GM12878 (cell line): ENCODE measurements around the gene ANKRD11. TPM values are rescaled to one million over a fixed set of nuclear protein-coding genes. Genes with fewer than 3 reads are reported as not detected.

Experiments
- ATF7 ChIP-seq: fragments of 450-650 bp; IDR thresholded peaks from 2 replicates; pipeline ENCODE4 v1.6.1; 2016; ENCODE audit warnings: low read depth, mild to moderate bottlenecking
- CBX3 ChIP-seq: fragments of 200-600 bp; sonication (generic); IDR thresholded peaks from 2 replicates; pipeline ENCODE4 v1.6.1; 2016; ENCODE audit warnings: low read depth, borderline replicate concordance
- CREM ChIP-seq: IDR thresholded peaks from 2 replicates; pipeline ENCODE4 v1.6.1; 2014; ENCODE audit warnings: antibody characterized with exemption, low read depth
- EED ChIP-seq: sonication (generic); IDR thresholded peaks from 2 replicates; pipeline ENCODE4 v1.6.1; 2016; ENCODE audit warnings: antibody characterized with exemption, low read depth
- ETV6 ChIP-seq, 2 experiments: fragments of 450-650 bp in 1 of 2; IDR thresholded peaks in 1 of 2; conservative IDR thresholded peaks in 1 of 2; 2 replicates each; pipeline ENCODE4 v1.6.1; 2014; ENCODE audit warnings: antibody characterized with exemption in 1 of 2, borderline replicate concordance in 1 of 2, low read depth in 1 of 2, mild to moderate bottlenecking in 1 of 2, moderate library complexity in 1 of 2
- EZH2 ChIP-seq: IDR thresholded peaks from 2 replicates; pipeline ENCODE4 v1.6.1; 2012; ENCODE audit warnings: low read depth, mild to moderate bottlenecking, control low read depth, inconsistent platforms, low read length, borderline replicate concordance; ENCODE audit not compliant: control insufficient read depth
- HCFC1 ChIP-seq: fragments of 150-350 bp; IDR thresholded peaks from 2 replicates; pipeline ENCODE4 v1.6.1; 2014; ENCODE audit warnings: low read length
- HDAC2 ChIP-seq: fragments of 200-600 bp; sonication (generic); IDR thresholded peaks from 2 replicates; pipeline ENCODE4 v1.6.1; 2017
- HDGF ChIP-seq: fragments of 450-650 bp; IDR thresholded peaks from 2 replicates; pipeline ENCODE4 v1.6.1; 2016; ENCODE audit warnings: antibody characterized with exemption
- IKZF2 ChIP-seq, 2 experiments: fragments of 450-650 bp; IDR thresholded peaks; 2 replicates each; pipeline ENCODE4 v1.6.1; 2017; ENCODE audit warnings: mild to moderate bottlenecking in 2 of 2, moderate library complexity in 2 of 2
- IRF4 ChIP-seq: IDR thresholded peaks from 2 replicates; pipeline ENCODE4 v1.6.1; 2011; ENCODE audit warnings: low read depth, low read length
- LARP7 ChIP-seq: fragments of 450-650 bp; IDR thresholded peaks from 2 replicates; pipeline ENCODE4 v1.6.1; 2017; ENCODE audit warnings: mild to moderate bottlenecking
- MEF2A ChIP-seq: IDR thresholded peaks from 2 replicates; pipeline ENCODE4 v1.6.1; 2011; ENCODE audit warnings: low read depth, mild to moderate bottlenecking, low read length, moderate library complexity; ENCODE audit not compliant: insufficient read depth
- MEF2B ChIP-seq: fragments of 450-650 bp; IDR thresholded peaks from 2 replicates; pipeline ENCODE4 v1.6.1; 2018; ENCODE audit warnings: mild to moderate bottlenecking, moderate library complexity; ENCODE audit not compliant: partially characterized antibody, poor library complexity, severe bottlenecking
- MLLT1 ChIP-seq: fragments of 450-650 bp; IDR thresholded peaks from 2 replicates; pipeline ENCODE4 v1.6.1; 2016; ENCODE audit warnings: mild to moderate bottlenecking
- MYB ChIP-seq: fragments of 150-350 bp; IDR thresholded peaks from 2 replicates; pipeline ENCODE4 v1.6.1; 2014; ENCODE audit warnings: mild to moderate bottlenecking, low read depth, low read length, borderline replicate concordance
- NBN ChIP-seq: fragments of 450-650 bp; IDR thresholded peaks from 2 replicates; pipeline ENCODE4 v1.6.1; 2016
- NFIC ChIP-seq: IDR thresholded peaks from 2 replicates; pipeline ENCODE4 v1.6.1; 2012; ENCODE audit warnings: low read depth, mild to moderate bottlenecking, inconsistent platforms, low read length, moderate library complexity
- NRF1 ChIP-seq: conservative IDR thresholded peaks from 2 replicates; pipeline ENCODE4 v1.6.1; 2011; ENCODE audit warnings: mild to moderate bottlenecking, low read depth, low read length, improper control_type of control experiment
- POLR2A ChIP-seq: IDR thresholded peaks from 2 replicates; pipeline ENCODE4 v1.6.1; 2011; ENCODE audit warnings: low read depth, mild to moderate bottlenecking, low read length
- RUNX3 ChIP-seq: IDR thresholded peaks from 2 replicates; pipeline ENCODE4 v1.6.1; 2012; ENCODE audit warnings: low read length, inconsistent platforms
- SMARCA5 ChIP-seq: fragments of 450-650 bp; IDR thresholded peaks from 2 replicates; pipeline ENCODE4 v1.6.1; 2017; ENCODE audit warnings: mild to moderate bottlenecking
- SPI1 ChIP-seq: IDR thresholded peaks from 2 replicates; pipeline ENCODE4 v1.6.1; 2011; ENCODE audit warnings: low read depth, mild to moderate bottlenecking, low read length, moderate library complexity, borderline replicate concordance; ENCODE audit not compliant: insufficient read depth
- ZSCAN29 ChIP-seq: fragments of 450-650 bp; IDR thresholded peaks from 2 replicates; pipeline ENCODE4 v1.6.1; 2017; ENCODE audit warnings: mild to moderate bottlenecking, moderate library complexity
- polyA plus RNA-seq, 11 experiments: library from polyadenylated mRNA; depleted of rRNA in 4 of 11; unstranded in 6 of 11; stranded (reverse) in 5 of 11; fragments of >200 nt; fragmentation: Nextera tagmentation in 4 of 11; fragmentation: Illumina TruSeq in 1 of 11; extraction: Ambion mirVana in 4 of 11; extraction: Trizol in 1 of 11; gene quantifications; 1 replicate in 1 of 11; 2 replicates in 10 of 11; pipeline versions ENCODE4 v1.2.1 to v1.2.3, GENCODE V29; 2011 to 2016; ENCODE audit warnings: inconsistent platforms in 2 of 11, missing spikeins in 2 of 11, low read depth in 1 of 11
- total RNA-seq, 4 experiments: library from RNA; depleted of rRNA in 3 of 4; stranded (reverse); fragments of >200 nt in 3 of 4; fragmentation: Illumina TruSeq in 1 of 4; extraction: Trizol in 1 of 4; gene quantifications; 2 replicates each; pipeline versions ENCODE4 v1.2.1 to v1.2.3, GENCODE V29; 2013 to 2021
- TF ChIP-seq, protein P1 (sequence below): fragments of 450-650 bp; IDR thresholded peaks from 2 replicates; pipeline ENCODE4 v1.6.1; 2017; ENCODE audit warnings: borderline replicate concordance
- TF ChIP-seq, protein P2 (sequence below): fragments of 450-650 bp; IDR thresholded peaks from 2 replicates; pipeline ENCODE4 v1.6.1; 2017; ENCODE audit warnings: mild to moderate bottlenecking
- TF ChIP-seq, protein P3 (sequence below): fragments of 450-650 bp; IDR thresholded peaks from 2 replicates; pipeline ENCODE4 v1.6.1; 2016; ENCODE audit warnings: mild to moderate bottlenecking

The ANKRD11 gene
- total and polyA plus RNA-seq, 10 of the 15 experiments (the other 5 are each of a cell fraction or from before 2014, with no cell fraction given) = 5.1 to 103 (median 27.4) TPM

DNA sequence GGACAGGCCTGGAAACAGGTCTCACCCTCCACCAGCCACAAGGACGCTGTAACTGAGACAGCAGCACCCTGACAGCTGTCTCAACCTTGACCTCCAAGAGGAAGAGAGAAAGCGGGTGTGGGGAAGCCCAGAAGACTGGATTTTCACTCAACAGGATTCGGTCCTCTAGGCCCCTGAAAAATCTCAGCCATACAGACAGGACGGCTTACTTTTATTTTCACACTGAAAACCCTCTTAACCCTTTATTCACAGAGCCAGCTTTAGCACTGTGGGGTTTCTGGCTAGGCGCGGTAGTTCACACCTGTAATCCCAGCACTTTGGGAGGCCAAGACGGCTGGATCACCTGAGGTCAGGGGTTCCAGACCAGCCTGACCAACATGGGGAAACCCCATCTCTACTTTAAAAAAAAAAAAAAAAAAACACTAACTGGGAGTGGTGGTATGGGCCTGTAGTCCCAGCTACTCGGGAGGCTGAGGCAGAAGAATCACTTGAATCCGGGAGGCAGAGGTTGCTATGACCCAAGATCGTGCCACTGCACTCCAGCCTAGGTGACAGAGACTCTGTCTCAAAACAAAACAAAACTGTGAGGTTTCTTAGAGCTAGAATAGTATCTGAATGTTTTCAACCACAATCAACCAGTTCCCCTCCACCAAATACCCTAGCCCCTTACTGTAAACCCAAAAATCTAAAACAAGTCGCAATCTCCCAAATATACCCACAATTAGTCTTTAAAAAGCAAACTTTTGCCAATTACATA, 5.3 kb downstream of the ANKRD11 start (continued):
- TF ChIP-seq CREM (peak; percentile 34; the same call in 1 of the 2 replicates), MLLT1 (peak; percentile 85), RUNX3 (peak; percentile 82), LARP7 (no peak), POLR2A (peak; percentile 44; the same call in 1 of the 2 replicates), IRF4 (peak; percentile 9; the same call in 1 of the 2 replicates), HDAC2 (no peak), CBX3 (no peak), IKZF2 (IDR thresholded peaks at IDR 0.05) (peak; percentile 72 to 77; a peak in 2 of 4 replicates), HCFC1 (no peak), MYB (no peak), NFIC (peak; percentile 42; the same call in 1 of the 2 replicates), ETV6 (conservative IDR thresholded peaks at IDR 0.05 in 1 of 2, IDR thresholded peaks at IDR 0.05 in 1 of 2; ENCODE audit: borderline replicate concordance in 1 of 2, low read depth in 1 of 2) (no peak; a peak in 1 of 4 replicates), NRF1 (no peak), EZH2 (no peak), ZSCAN29 (0 out of 2 replicates have a peak, but pooled peaks have one; percentile 5), MEF2B (peak; percentile 48), NBN (peak; percentile 71), MEF2A (0 out of 2 replicates have a peak, but pooled peaks have one; percentile 12), ATF7 (peak; percentile 51), SPI1 (peak; percentile 79), SMARCA5 (no peak), EED (peak; percentile 71), HDGF (peak; percentile 84; the same call in 1 of the 2 replicates)
- TF ChIP-seq, protein P1, sequence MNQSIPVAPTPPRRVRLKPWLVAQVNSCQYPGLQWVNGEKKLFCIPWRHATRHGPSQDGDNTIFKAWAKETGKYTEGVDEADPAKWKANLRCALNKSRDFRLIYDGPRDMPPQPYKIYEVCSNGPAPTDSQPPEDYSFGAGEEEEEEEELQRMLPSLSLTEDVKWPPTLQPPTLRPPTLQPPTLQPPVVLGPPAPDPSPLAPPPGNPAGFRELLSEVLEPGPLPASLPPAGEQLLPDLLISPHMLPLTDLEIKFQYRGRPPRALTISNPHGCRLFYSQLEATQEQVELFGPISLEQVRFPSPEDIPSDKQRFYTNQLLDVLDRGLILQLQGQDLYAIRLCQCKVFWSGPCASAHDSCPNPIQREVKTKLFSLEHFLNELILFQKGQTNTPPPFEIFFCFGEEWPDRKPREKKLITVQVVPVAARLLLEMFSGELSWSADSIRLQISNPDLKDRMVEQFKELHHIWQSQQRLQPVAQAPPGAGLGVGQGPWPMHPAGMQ = no peak
- TF ChIP-seq, protein P2, sequence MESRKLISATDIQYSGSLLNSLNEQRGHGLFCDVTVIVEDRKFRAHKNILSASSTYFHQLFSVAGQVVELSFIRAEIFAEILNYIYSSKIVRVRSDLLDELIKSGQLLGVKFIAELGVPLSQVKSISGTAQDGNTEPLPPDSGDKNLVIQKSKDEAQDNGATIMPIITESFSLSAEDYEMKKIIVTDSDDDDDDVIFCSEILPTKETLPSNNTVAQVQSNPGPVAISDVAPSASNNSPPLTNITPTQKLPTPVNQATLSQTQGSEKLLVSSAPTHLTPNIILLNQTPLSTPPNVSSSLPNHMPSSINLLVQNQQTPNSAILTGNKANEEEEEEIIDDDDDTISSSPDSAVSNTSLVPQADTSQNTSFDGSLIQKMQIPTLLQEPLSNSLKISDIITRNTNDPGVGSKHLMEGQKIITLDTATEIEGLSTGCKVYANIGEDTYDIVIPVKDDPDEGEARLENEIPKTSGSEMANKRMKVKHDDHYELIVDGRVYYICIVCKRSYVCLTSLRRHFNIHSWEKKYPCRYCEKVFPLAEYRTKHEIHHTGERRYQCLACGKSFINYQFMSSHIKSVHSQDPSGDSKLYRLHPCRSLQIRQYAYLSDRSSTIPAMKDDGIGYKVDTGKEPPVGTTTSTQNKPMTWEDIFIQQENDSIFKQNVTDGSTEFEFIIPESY = no peak
- TF ChIP-seq, protein P3, sequence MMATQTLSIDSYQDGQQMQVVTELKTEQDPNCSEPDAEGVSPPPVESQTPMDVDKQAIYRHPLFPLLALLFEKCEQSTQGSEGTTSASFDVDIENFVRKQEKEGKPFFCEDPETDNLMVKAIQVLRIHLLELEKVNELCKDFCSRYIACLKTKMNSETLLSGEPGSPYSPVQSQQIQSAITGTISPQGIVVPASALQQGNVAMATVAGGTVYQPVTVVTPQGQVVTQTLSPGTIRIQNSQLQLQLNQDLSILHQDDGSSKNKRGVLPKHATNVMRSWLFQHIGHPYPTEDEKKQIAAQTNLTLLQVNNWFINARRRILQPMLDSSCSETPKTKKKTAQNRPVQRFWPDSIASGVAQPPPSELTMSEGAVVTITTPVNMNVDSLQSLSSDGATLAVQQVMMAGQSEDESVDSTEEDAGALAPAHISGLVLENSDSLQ = peak; percentile 34; the same call in 1 of the 2 replicates
